ENCODE data around the gene MAP4K3. TPM values are rescaled to one million over a fixed set of nuclear protein-coding genes. Genes with fewer than 3 reads are reported as not detected.

Gene MAP4K3
- total RNA-seq, 4 donors from 2014 or later, result 39.6 to 72.5 (median 53.8) TPM

GRCh38 chr2:39380525-39381150 is 56.4 kb downstream of the MAP4K3 start:
- H3K36me3 ChIP-seq, result peaks cover 0 to 9% (median 0%) of the 10 kb centered on the region in 4 donors
- 38% methylated on average over 2 of the region's 2 CpGs for WGBS
- TF ChIP-seq CTCF (IDR thresholded peaks at IDR 0.05), result no peak
- TF ChIP-seq POLR2A (IDR thresholded peaks at IDR 0.05; ENCODE audit: low read depth), result no peak
- no peak for TF ChIP-seq EP300 (IDR thresholded peaks at IDR 0.05)
- no peak for TF ChIP-seq POLR2AphosphoS5 (IDR thresholded peaks at IDR 0.05)
- no peaks in the 10 kb centered on the region for H3K9me3 ChIP-seq
- no peak overlapping the region for H3K4me3 ChIP-seq
- intact Hi-C loops (cut with DNase I), result no loop called here
- peak overlapping the region; percentile 5 to 54 (median 38) for H3K27ac ChIP-seq (replicated peaks in 1 of 4)
- H3K27me3 ChIP-seq, result no peaks in the 10 kb centered on the region
- H3K4me1 ChIP-seq, result peaks cover 31 to 52% (median 50%) of the 10 kb centered on the region in 4 donors
- no peak for DNase-seq (ENCODE audit: extremely low spot score)

GRCh38 chr2:39379643-39380524 is 57.2 kb downstream of the MAP4K3 start:
- no peaks in the 10 kb centered on the region for H3K9me3 ChIP-seq
- H3K4me1 ChIP-seq, result peaks cover 31 to 52% (median 50%) of the 10 kb centered on the region in 4 donors
- TF ChIP-seq POLR2A (IDR thresholded peaks at IDR 0.05; ENCODE audit: low read depth) (no peak), CTCF (IDR thresholded peaks at IDR 0.05) (peak; percentile 56 to 66 (median 62)), EP300 (IDR thresholded peaks at IDR 0.05) (no peak), POLR2AphosphoS5 (IDR thresholded peaks at IDR 0.05) (peak in 1 of 2 donors; percentile 45)
- H3K4me3 ChIP-seq, result no peak overlapping the region
- DNase-seq (ENCODE audit: extremely low spot score), result no peak
- intact Hi-C loops (cut with DNase I), result loop anchor here (5.0 to 10.0 kb wide), 3 partner anchors 57 to 145 kb away; partner anchors contain the start of gene MAP4K3
- H3K36me3 ChIP-seq, result peaks cover 0 to 12% (median 0%) of the 10 kb centered on the region in 4 donors
- H3K27ac ChIP-seq (replicated peaks in 1 of 4), result peak overlapping the region; percentile 34 to 54 (median 40)
- no peaks in the 10 kb centered on the region for H3K27me3 ChIP-seq

GRCh38 chr2:39378968-39379367 is 58.1 kb downstream of the MAP4K3 start:
- no peaks in the 10 kb centered on the region for H3K9me3 ChIP-seq
- no peak for DNase-seq (ENCODE audit: extremely low spot score)
- 43% methylated on average over 1 of the region's 1 CpG for WGBS
- peaks cover 31 to 52% (median 50%) of the 10 kb centered on the region in 4 donors for H3K4me1 ChIP-seq
- H3K36me3 ChIP-seq, result peaks cover 0 to 12% (median 0%) of the 10 kb centered on the region in 4 donors
- no peaks in the 10 kb centered on the region for H3K27me3 ChIP-seq
- H3K27ac ChIP-seq (replicated peaks in 1 of 4), result no peak overlapping the region
- H3K4me3 ChIP-seq, result no peak overlapping the region
- TF ChIP-seq CTCF (IDR thresholded peaks at IDR 0.05) (no peak), POLR2A (IDR thresholded peaks at IDR 0.05; ENCODE audit: low read depth) (no peak), POLR2AphosphoS5 (IDR thresholded peaks at IDR 0.05) (no peak), EP300 (IDR thresholded peaks at IDR 0.05) (no peak)
- intact Hi-C loops (cut with DNase I), result loop anchor here (5.0 to 10.0 kb wide), 3 partner anchors 58 to 146 kb away; partner anchors contain the start of gene MAP4K3

GRCh38 chr2:39377226-39377939 is 59.7 kb downstream of the MAP4K3 start:
- Histone ChIP-seq H3K36me3 (peaks cover 0 to 18% (median 2%) of the 10 kb centered on the region in 4 donors), H3K4me1 (peaks cover 29 to 46% (median 41%) of the 10 kb centered on the region in 4 donors), H3K9me3 (no peaks in the 10 kb centered on the region), H3K27ac (replicated peaks in 1 of 4) (peak overlapping the region in 1 of 4 donors; percentile 26), H3K27me3 (no peaks in the 10 kb centered on the region), H3K4me3 (no peak overlapping the region)
- TF ChIP-seq POLR2AphosphoS5 (IDR thresholded peaks at IDR 0.05), result peak in 1 of 2 donors; percentile 5
- no peak for TF ChIP-seq EP300 (IDR thresholded peaks at IDR 0.05)
- DNase-seq (ENCODE audit: extremely low spot score), result no peak
- intact Hi-C loops (cut with DNase I), result loop anchor here (5.0 to 10.0 kb wide), 3 partner anchors 60 to 147 kb away; partner anchors contain the start of gene MAP4K3
- WGBS, result 51% methylated on average over 2 of the region's 2 CpGs

Measured in esophagus muscularis mucosa (tissue), 4 donors.